ENCODE data around the gene IL6R.

Gene IL6R

DNA sequence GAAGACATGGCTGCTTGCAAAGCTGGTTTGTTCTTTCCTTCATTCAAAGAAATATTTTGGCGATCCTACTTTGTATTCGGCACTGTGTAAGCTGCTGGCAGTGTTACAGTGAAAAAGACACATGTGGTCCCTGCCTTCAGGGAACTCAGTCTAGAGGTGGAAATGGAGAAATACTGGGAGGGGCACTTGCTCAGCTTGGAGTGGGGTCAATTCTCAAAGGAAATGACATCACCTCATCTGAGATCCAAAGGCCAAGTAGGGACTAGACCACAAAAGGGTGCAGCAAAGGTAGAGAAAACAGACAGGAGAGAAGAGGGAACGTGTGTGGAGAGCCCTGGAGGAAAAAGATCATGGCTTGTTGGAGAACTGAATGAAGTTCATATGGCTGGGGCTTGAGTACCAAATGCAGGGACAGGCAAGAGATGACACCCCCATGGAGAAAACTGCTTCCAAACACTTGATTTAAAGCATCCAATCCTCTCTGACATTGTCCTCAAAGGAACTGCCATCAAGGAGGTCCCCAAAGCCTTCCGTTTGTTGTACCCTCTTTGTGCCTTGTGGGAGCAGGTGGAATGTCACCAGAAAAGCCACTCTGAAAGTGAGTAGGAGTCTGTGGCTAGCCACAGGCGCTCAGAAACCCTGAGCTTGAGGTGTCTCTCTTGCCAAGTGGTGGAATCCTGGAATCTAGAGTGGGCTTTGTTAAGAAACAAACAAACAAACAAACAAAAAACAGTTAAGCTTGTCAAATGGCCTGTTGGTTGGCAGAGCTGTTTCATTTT, 48.6 kb downstream of the IL6R start:
- DNase-seq: no peak

DNA sequence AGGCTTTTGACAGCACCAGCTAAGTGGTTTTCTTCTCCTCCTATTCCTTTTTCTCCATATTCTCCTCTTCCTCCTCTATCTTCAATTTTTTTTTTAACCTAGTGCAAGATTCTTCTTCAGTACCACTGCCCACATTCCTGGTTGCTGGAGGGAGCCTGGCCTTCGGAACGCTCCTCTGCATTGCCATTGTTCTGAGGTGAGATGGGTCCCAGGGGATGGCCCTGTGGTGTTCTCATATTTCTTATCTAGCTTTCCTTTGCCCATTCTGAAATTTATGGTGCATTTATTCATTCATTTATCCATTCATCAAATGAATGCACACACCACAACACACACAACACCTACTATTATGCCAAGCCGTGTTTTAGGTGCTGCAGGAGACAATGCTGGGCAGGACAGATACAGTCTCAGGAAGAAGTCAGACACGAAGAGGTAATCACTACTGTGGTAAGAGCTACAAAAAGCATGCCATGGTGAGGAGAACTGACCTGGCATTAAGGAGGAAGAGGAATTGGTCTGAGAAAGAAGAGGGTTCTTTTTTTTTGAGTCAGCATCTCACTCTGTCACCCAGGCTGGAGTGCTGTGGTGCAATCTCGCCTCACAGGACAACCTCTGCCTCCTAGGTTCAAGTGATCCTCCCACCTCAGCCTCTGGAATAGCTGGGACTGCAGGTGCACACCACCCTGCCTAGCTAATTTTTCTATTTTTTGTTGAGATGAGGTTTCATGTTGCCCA, 49.4 kb downstream of the IL6R start:
- DNase-seq: peak in 1 of 2 donors; percentile 17

DNA sequence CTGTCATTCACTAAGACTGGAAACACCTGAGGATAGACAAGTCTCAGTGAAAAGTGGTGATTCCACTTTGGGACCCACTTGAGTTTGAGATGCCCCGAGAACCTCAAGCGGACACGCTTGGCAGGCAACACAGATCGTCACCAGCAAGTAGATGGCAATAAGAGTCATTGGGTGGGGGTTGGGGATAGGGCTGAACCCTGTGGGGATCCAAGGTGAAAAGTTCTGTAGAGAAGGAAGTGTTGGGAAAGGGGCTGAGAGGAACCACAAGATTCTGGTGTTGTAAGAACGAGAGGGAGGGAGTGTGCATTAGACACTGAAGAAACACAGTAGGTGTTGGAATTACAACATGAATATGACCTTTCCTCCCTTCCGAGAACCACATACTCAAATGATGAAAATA, 51.5 kb downstream of the IL6R start:
- DNase-seq: peak in 1 of 2 donors; percentile 31

DNA sequence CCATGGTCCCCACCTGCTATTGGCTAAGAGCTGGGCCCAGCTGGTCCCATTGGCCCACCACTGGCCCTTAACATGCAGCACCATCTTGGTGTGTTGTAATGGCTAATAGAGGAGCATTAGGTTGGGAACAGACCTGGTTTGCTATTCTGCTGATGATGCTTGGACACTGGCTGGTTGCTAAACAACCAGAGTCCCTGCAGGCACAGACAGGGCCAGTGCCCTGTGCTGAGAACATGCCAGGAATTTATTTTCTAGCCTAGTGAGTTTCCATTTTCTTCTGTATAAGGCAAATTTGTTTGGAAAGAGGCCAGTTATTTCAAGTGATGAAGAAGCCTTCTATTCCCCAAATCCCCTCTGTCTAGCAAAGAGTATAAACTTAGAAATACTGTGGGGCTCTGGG, 53.9 kb downstream of the IL6R start:
- DNase-seq: no peak

DNA sequence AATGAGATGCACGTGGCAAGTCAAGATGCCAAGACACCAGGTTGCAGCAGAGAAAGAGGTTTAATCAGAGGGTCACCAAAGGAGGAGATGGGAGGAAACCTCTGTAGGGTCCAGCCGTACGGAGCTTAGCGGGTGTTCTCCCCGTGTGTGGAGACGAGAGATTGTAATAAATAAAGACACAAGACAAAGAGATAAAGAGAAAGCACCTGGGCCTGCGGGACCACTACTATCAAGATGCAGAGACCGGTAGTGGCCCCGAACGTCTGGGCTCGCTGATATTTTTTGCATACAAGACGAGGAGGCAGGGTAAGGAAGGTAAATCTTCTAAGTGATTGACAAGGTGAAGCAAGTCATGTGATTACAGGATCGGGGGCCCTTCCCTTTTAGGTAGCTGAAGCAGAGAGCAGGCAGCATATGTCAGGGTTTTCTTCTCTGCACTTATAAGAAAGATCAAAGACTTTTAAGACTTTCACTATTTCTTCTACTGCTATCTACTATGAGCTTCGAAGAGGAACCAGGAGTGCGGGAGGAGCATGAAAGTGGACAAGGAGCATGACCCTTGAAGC, 55.6 kb downstream of the IL6R start:
- no peak for DNase-seq

DNA sequence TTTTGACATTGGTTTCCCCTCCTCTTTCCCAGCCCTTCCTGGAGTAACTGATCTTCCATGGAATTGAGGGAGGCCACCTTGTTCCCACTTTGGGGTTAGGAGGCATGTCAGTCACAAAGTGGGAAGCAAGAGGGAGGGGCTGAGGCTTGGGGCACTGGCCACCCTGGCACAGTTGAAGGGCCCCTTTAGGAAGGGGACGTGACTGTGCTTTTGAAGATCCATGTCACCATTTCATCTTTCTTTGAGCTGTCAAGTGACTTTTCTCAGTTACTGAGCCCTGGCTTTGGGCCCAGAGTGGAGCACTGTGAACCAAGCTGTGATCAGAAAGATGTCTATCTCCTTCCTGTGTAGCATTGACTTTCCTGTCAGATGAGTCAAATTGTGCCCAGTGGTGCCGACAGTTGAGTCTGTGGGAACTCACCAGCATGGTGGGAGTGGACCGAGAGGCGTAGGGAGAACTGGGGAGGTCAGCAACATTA, 58.4 kb downstream of the IL6R start:
- peak; percentile 53 to 79 for DNase-seq

DNA sequence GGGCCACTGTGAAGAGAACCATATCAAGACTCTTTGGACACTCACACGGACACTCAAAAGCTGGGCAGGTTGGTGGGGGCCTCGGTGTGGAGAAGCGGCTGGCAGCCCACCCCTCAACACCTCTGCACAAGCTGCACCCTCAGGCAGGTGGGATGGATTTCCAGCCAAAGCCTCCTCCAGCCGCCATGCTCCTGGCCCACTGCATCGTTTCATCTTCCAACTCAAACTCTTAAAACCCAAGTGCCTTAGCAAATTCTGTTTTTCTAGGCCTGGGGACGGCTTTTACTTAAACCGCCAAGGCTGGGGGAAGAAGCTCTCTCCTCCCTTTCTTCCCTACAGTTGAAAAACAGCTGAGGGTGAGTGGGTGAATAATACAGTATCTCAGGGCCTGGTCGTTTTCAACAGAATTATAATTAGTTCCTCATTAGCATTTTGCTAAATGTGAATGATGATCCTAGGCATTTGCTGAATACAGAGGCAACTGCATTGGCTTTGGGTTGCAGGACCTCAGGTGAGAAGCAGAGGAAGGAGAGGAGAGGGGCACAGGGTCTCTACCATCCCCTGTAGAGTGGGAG, 60.6 kb downstream of the IL6R start:
- no peak for DNase-seq

DNA sequence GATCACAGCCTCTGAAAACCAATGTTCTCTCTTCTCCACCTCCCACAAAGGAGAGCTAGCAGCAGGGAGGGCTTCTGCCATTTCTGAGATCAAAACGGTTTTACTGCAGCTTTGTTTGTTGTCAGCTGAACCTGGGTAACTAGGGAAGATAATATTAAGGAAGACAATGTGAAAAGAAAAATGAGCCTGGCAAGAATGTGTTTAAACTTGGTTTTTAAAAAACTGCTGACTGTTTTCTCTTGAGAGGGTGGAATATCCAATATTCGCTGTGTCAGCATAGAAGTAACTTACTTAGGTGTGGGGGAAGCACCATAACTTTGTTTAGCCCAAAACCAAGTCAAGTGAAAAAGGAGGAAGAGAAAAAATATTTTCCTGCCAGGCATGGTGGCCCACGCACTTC, 61.1 kb downstream of the IL6R start:
- DNase-seq: peak in 1 of 2 donors; percentile 18

DNA sequence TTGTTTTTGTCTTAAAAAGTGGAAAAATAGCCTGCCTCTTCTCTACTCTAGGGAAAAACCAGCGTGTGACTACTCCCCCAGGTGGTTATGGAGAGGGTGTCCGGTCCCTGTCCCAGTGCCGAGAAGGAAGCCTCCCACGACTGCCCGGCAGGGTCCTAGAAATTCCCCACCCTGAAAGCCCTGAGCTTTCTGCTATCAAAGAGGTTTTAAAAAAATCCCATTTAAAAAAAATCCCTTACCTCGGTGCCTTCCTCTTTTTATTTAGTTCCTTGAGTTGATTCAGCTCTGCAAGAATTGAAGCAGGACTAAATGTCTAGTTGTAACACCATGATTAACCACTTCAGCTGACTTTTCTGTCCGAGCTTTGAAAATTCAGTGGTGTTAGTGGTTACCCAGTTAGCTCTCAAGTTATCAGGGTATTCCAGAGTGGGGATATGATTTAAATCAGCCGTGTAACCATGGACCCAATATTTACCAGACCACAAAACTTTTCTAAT, 61.8 kb downstream of the IL6R start:
- peak in 1 of 2 donors; percentile 28 for DNase-seq

DNA sequence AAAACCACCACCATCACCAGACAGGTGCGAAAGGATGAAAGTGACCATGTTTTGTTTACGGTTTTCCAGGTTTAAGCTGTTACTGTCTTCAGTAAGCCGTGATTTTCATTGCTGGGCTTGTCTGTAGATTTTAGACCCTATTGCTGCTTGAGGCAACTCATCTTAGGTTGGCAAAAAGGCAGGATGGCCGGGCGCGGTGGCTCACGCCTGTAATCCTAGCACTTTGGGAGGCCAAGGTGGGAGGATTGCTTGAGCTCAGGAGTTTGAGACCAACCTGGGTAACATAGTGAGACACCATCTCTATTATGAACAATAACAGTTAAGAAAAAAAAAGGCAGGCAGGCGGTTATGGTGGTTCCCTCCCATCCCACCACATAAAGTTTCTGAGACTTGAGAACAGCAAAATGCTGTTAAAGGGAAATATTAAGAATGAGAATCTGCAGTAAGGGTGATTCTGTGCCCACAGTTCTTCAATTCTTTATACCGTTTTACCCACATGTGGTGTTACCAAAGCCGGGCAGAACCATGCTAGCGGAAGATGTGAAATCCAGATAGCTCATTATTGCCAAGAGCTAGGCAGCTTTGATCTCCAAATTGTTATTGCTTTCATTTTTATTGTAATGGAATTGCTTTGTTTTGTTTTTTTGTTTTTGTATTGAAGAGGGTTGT, 62.4 kb downstream of the IL6R start:
- peak in 1 of 2 donors; percentile 45 for DNase-seq

DNA sequence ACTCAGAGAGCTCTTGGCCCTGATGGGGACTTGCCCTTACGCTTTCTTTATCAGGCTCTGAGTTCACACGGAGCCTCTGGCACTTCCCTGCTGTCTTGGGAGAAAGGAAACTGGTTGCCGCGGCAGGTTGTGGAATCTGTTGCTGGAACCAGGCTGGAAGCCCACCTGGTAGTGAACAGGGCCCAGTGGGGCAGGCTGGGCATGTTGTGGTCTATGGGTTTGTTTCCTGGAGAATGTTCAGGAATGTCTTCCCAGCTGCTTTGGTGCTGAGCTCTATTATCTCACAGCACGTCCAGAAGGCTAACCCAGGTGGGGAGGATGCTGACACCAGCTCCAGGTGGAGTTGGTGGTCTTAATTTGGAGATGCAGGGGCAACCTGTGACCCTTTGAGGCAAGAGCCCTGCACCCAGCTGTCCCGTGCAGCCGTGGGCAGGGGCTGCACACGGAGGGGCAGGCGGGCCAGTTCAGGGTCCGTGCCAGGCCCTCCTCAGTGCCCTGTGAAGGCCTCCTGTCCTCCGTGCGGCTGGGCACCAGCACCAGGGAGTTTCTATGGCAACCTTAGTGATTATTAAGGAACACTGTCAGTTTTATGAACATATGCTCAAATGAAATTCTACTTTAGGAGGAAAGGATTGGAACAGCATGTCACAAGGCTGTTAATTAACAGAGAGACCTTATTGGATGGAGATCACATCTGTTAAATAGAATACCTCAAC, 63.5 kb downstream of the IL6R start:
- DNase-seq: no peak

DNA sequence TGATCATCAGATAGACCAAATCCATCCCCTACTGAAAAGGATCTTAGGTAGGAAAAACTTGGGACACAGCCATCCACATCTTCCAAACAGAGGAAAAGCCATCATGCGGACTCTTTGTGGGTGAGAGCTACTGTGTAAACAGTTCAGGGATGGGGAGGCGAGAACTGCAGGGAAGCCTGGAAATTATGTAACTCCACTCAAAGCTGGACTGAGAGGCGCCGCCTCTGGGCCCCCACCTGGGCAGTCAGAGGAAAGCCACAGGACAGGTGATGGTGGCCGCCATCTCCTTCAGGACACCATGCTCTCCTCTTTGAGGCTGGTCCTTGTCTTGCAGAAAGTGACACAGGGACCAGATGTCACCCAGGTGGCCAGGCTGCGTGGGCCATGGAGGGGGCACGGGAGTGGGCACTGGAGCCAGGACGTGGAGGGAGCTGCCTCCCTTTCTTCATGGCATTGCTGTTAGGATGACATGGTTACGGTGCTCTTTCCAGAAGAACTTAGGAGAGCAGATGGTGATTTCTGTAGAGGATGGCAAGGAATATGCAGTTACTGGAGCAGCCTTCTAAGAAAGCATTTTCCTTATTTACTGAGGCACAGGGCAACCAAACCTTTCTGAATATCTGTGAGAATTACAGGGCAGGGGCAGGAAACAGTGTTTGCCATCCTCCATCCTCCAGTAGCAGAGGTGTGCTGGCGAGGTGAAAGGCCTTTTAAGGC, 64.9 kb downstream of the IL6R start:
- no peak for DNase-seq

DNA sequence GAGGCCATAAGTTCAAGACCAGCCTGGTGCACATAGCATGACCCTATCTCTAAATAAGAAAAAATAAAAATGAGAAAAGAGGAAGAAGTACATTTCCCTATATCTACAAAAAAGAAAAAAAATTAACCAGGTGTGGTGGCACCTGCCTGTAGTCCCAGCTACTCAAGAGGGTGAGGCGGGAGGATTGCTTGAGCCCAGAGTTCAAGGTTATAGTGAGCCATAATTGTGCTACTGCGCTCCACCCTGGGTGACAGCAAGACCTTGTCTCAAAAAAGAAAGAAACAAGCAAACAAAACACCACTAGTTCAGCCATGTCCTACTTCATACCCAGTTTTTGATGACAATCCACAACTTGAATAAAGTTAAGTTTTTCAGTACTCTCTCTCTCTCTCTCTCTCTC, 66.2 kb downstream of the IL6R start:
- no peak for DNase-seq

DNA sequence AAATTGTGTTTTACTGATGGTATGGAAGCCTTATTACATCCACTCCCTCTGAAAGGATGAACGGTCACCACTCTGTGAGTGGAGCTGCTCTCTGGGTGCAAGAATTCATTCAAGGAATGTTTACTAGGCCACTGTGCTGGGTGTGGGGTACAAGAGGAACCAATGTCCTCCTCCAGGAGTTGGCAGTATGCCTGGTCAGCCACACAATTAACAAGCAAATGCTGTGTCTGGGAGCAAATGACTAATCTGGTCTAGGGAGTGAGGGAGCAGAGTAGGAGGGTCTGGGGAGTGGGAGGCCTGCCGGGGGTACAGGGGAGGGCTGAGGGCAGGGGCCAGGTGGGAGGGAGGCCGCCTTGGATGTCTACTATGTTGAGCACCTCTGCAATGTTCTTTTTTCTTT, 69.7 kb downstream of the IL6R start:
- DNase-seq: no peak

DNA sequence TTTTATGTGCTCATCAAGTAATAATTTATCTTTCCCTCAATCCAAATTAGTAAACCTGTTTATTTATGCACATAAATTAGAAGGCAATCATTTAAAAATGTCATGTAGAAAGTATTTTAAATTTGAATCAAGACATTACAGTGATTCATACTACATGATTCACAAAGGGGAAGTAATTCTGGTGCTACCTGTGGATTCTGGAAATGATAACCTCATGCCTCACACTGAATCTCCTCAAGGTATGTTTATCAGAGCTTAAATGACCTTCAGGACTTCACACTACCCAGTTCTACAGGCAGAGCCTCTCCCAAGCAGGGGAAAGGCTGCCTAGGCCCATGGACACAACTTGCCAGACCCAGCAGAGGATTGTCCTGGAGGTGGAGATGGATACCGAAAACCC, 71.6 kb downstream of the IL6R start:
- DNase-seq: no peak

DNA sequence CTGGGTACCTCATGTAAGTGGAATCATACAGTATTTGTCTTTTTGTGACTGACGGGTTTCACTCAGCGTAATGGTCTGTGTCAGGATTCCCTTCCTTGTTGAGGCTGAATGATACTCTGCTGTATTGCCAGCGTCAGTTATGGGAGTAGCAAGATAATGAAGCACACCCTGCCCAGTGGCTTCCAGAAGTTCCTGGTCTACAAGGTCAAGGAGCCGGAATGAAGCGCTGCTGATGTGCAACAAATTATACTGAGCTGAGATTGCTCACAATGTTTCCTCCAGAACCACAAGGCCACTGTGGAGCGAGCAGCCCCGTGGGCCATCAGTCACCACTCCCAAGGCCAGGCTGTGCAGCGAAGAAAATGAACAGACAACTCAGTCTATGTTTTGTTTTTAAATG, 72.9 kb downstream of the IL6R start:
- no peak for DNase-seq

DNA sequence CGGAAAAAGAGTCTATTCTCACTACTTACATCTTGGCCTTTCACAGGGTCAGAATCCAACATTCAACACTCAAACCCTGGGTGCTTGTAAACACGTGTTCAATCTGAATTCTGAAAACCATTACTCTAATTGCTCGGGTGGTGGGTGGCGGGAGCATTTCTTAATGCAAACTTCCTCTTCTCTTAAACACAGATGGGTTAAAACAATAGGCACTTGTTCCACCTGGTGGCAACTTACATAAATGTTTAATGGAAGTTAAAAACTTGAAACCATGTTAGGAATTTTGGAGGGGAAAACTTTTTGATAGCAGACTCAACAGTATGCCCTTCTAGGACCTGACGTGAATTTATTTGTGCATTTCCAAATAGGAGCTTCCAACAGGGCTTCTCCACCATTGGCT, 73.5 kb downstream of the IL6R start:
- DNase-seq: peak; percentile 14 to 48

DNA sequence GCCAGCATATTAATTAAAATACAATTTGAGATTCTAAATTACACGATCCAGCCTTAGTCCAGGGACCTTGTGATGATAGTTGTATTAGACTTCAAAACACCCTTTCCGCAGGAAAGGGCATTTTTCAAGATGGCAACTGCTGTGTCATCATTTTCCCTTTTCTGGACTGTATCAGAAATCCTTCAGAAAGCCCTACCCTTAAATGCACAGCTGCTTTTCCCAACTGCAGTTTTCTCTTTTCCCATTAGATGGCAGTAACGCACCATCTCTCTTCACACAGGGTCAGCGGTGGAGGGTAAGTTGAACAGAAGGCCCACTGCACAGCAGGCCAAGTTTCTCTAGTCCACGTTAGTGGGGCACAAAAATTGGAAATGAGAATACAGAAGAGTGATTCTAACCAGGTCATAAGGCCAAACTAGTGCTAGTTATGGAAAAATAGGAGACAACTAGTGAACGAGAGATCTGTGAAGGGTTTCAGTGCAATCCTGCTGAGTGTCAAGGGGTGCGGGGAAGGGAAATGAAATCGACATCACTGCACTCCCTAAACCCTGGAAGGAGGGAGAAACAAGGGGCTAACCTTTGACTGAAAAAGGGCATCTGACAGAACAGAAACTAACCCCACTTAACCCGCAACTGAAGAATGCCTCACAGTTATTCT, 74.8 kb downstream of the IL6R start:
- DNase-seq: peak; percentile 69 to 83

DNA sequence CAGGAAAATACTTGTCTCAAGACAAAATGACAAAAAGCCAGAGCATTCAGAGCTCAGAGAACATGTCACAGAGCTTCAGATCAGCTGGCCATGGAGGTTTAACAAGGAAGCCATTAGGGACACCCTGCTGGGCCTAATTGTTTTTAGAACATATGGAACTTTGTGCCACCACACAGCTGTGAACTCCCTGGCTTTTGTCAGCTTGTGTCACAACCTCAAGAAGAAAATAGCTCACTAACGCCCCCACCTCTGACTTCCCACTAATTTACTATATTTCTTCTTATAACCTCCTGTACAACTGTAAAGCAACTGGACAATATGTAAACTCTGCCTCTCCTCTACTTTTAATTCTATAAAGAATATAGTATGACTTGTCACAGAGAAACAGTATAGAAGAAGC, 75.9 kb downstream of the IL6R start:
- no peak for DNase-seq

DNA sequence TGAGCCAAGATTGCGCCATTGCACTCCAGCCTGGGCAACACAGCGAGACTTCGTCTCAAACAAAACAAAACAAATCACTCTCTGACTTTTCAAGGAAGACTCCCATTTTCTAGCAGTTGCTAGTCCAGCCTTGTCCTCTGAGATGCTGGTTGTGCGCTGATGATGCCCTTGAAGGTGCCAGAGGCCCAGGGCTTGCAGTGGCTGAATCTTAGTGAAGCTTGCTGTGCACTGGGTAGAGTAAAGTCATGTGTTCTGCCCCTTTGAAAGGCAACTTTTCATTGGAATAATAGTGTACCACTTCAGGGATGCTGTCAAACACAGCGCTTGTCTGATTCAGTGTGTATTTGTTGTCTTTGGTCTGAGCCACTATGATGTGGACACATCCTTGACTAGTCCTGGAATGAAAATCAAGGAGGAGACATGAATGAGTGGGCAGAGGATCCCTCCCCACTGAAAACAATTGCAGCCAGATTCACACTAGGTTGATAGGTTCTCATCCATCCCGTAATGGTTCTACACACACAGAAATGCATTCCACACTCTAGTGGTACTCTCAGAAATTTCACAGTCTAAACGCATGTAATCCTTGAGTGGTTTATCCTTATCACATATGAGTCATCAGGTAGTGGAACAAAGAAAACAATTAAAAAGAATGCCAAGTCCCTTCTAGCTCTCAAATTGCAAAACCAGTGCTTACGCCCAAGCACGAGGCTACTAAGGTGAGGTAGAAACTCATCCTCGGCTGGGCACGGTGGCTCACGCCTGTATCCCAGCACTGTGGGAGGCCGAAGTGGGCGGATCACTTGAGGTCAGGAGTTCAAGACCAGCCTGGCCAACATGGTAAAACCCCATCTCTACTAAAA, 79.0 kb downstream of the IL6R start:
- no peak for DNase-seq

All from CD4-positive, alpha-beta T cell treated with Interleukin-4 for 1 hour (primary cell).